ENCODE measurements around the gene DDX50. TPM values are rescaled to one million over a fixed set of nuclear protein-coding genes. Genes with fewer than 3 reads are reported as not detected.

The DDX50 gene
- total RNA-seq, 1 experiment from 2014 or later, result 50.7 TPM

DNA sequence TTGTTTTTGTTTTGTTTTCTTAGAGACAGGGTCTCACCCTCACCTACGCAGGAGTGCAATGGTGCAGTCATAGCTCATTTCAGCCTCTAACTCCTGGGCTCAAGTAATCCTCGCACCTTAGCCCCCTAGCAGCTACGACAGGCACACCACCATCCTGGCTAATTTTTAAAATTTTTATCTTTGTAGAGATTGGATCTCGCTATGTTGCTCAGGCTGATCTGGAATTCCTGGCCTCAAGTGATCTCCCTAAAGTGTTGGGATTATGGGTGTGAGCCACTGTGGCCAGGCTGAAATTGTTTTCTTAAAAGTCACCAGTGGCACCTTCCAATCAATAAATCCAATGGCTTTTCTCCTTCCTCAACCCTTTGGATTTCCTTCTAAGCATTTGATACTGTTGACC, 20.9 kb upstream of the DDX50 start:
- no peak overlapping the region for H3K27ac Mint-ChIP-seq
- no peak for DNase-seq
- TF ChIP-seq CTCF (conservative IDR thresholded peaks at IDR 0.05), result no peak
- Histone ChIP-seq H3K9me3 (ENCODE audit: control insufficient read depth, low read depth, low read length) (no peaks in the 10 kb centered on the region), H3K4ac (ENCODE audit: low read depth, low read length) (no peak overlapping the region), H3K18ac (ENCODE audit: insufficient read length, low read depth, low read length) (no peak overlapping the region), H2BK5ac (ENCODE audit: insufficient read length, low read length) (no peak overlapping the region), H4K5ac (ENCODE audit: insufficient read length, low read depth, low read length) (no peak overlapping the region), H3T11ph (ENCODE audit: low read length) (no peak overlapping the region), H2BK12ac (ENCODE audit: insufficient read length, low read depth, low read length) (no peak overlapping the region), H2AFZ (ENCODE audit: low read length) (no peak overlapping the region), H3K9ac (ENCODE audit: extremely low read depth, insufficient read length, low read length) (no peak overlapping the region), H3K23ac (ENCODE audit: insufficient read length, low read depth, low read length) (no peak overlapping the region), H3K4me1 (ENCODE audit: insufficient read depth, low read length) (peaks cover 10% of the 10 kb centered on the region; the same call in 1 of the 2 replicates), H2BK20ac (ENCODE audit: low read depth, low read length, poor library complexity, severe bottlenecking) (no peak overlapping the region), H3K14ac (ENCODE audit: insufficient read depth, low read length) (no peak overlapping the region), H3K4me2 (ENCODE audit: insufficient read depth, insufficient read length, low read length) (no peak overlapping the region), H3K23me2 (ENCODE audit: insufficient read length, low read depth, low read length, poor library complexity, severe bottlenecking) (no peaks in the 10 kb centered on the region), H3K79me2 (ENCODE audit: insufficient read depth, low read length) (no peaks in the 10 kb centered on the region), H4K91ac (ENCODE audit: insufficient read length, low read depth, low read length) (no peak overlapping the region), H4K20me1 (ENCODE audit: control insufficient read depth, insufficient read depth, insufficient read length) (no peaks in the 10 kb centered on the region), H2BK120ac (ENCODE audit: low read depth, low read length, poor library complexity, severe bottlenecking) (no peak overlapping the region), H3K27ac (ENCODE audit: insufficient read length, low read depth, low read length) (no peak overlapping the region), H3K56ac (ENCODE audit: insufficient read length, low read depth, low read length) (no peak overlapping the region), H2AK5ac (ENCODE audit: insufficient read length, low read length) (no peak overlapping the region), H3K79me1 (ENCODE audit: insufficient read depth, low read depth, low read length, poor library complexity, severe bottlenecking) (no peaks in the 10 kb centered on the region), H3K27me3 (ENCODE audit: insufficient read depth, low read length) (no peaks in the 10 kb centered on the region), H2BK15ac (ENCODE audit: low read depth, low read length) (no peak overlapping the region), H4K8ac (replicated peaks; ENCODE audit: insufficient read length, low read depth, low read length) (no peak overlapping the region)
- H3K4me1 Mint-ChIP-seq, result peaks cover 40 to 46% of the 10 kb centered on the region in 2 experiments
- WGBS (ENCODE audit: extremely low coverage, insufficient read length, low lambda C conversion rate), result no CpG with 5 or more reads among the region's 4 CpGs
- no peaks in the 10 kb centered on the region for H3K27me3 Mint-ChIP-seq (ENCODE audit: low read depth)
- no peaks in the 10 kb centered on the region for H3K9me3 Mint-ChIP-seq
- peaks cover 0 to 4% (median 0%) of the 10 kb centered on the region in 3 experiments; a peak in 2 of 7 replicates for H3K36me3 Mint-ChIP-seq (ENCODE audit: insufficient read depth in 1 of 3, low read depth in 3 of 3)
- no peak overlapping the region for H3K4me3 Mint-ChIP-seq

Data from H9 (cell line).